OCI-LY7 (cell line): ENCODE measurements around the gene KRTAP10-3. TPM values are rescaled to one million over a fixed set of nuclear protein-coding genes. Genes with fewer than 3 reads are reported as not detected.

Experiments
- Bru-seq: library from RNA; stranded (reverse); fragments of 400-500 nt; gene quantifications from one replicate; lab custom pipeline; 2021; lab: Mats Ljungman, UMichigan
- BruChase-seq, 2 experiments: library from RNA; stranded (reverse); fragments of 400-500 nt; gene quantifications; one replicate each; lab custom pipeline; 2021; lab: Mats Ljungman, UMichigan
- BruUV-seq: library from RNA; stranded (reverse); fragments of 400-500 nt; replicated peaks from 2 replicates; lab custom pipeline; 2021; lab: Mats Ljungman, UMichigan
- CTCF ChIA-PET: fragments of 300-600 bp; sonication (Branson Sonifier 250); formaldehyde crosslinking; loops from one replicate; lab custom pipeline; 2022; ENCODE audit warnings: antibody characterized with exemption; ENCODE audit not compliant: unreplicated experiment; lab: Charles Lee
- POLR2A ChIA-PET: fragments of 300-600 bp; sonication (Branson Sonifier 250); formaldehyde crosslinking; loops from one replicate; lab custom pipeline; 2022; ENCODE audit warnings: antibody characterized with exemption; lab: Charles Lee
- DNase-seq: peaks from one replicate; pipeline ENCODE4 v3.0.0-alpha.2; 2015; ENCODE audit warnings: low spot score
- H2AFZ ChIP-seq: fragments of 200-600 bp; sonication (generic), shearing (Covaris generic); 2 replicates; pipeline ENCODE4 v1.6.1; 2014; ENCODE audit warnings: mild to moderate bottlenecking, antibody characterized with exemption, low read length, moderate library complexity
- H3K27ac ChIP-seq: fragments of 200-600 bp; sonication (generic); 2 replicates; pipeline ENCODE4 v1.5.1; 2014; ENCODE audit warnings: mixed run types, low read depth, mild to moderate bottlenecking, moderate library complexity, low read length, inconsistent platforms; ENCODE audit not compliant: poor library complexity, severe bottlenecking
- H3K36me3 ChIP-seq: fragments of 200-600 bp; sonication (generic); 2 replicates; pipeline ENCODE4 v1.6.1; 2014; ENCODE audit warnings: mild to moderate bottlenecking, antibody characterized with exemption, low read length, moderate library complexity, mixed read lengths; ENCODE audit not compliant: insufficient read depth
- H3K4me1 ChIP-seq: fragments of 200-600 bp; sonication (generic); 2 replicates; pipeline ENCODE4 v1.5.1; 2014; ENCODE audit warnings: mild to moderate bottlenecking, low read length; ENCODE audit not compliant: insufficient read depth, poor library complexity, severe bottlenecking
- H3K4me2 ChIP-seq: fragments of 200-600 bp; sonication (generic); 2 replicates; pipeline ENCODE4 v1.6.1; 2014; ENCODE audit warnings: mild to moderate bottlenecking, low read length
- H3K4me3 ChIP-seq: fragments of 200-600 bp; sonication (generic); 2 replicates; pipeline ENCODE4 v1.5.1; 2014; ENCODE audit warnings: mild to moderate bottlenecking, low read depth, low read length; ENCODE audit not compliant: poor library complexity, severe bottlenecking
- H3K79me2 ChIP-seq: fragments of 200-600 bp; sonication (generic); 2 replicates; pipeline ENCODE4 v1.6.1; 2016; ENCODE audit warnings: low read depth, mild to moderate bottlenecking, low read length, moderate library complexity, mixed read lengths; ENCODE audit not compliant: insufficient read depth
- H3K9me2 ChIP-seq: fragments of 200-600 bp; sonication (generic); 2 replicates; pipeline ENCODE4 v1.6.1; 2016; ENCODE audit warnings: mild to moderate bottlenecking, low read length, mixed read lengths; ENCODE audit not compliant: insufficient read depth
- H3K9me3 ChIP-seq: fragments of 200-600 bp; sonication (generic); 2 replicates; pipeline ENCODE4 v1.6.1; 2014; ENCODE audit warnings: mild to moderate bottlenecking, mixed run types, low read length, mixed read lengths
- H4K20me1 ChIP-seq: fragments of 200-600 bp; sonication (generic); 2 replicates; pipeline ENCODE4 v1.6.1; 2014; ENCODE audit warnings: mild to moderate bottlenecking, antibody characterized with exemption, low read length, moderate library complexity, mixed read lengths; ENCODE audit not compliant: insufficient read depth
- EZH2phosphoT487 ChIP-seq: fragments of 200-600 bp; sonication (generic); IDR thresholded peaks from 2 replicates; pipeline ENCODE4 v1.6.1; 2018; ENCODE audit warnings: low read depth, borderline replicate concordance, mild to moderate bottlenecking, mixed run types, antibody characterized with exemption, low read length, moderate library complexity, mixed read lengths
- intact Hi-C: fragments of 100-400 bp; cut with micrococcal nuclease; formaldehyde crosslinking; loops from one replicate; pipeline ENCODE4 v1.10.0; 2022; ENCODE audit not compliant: unreplicated experiment
- long read RNA-seq: library from polyadenylated mRNA; stranded (forward); transcript quantifications from one replicate; pipeline ENCODE4 v2.0.0, GENCODE V29; 2022
- total RNA-seq, 2 experiments: library from RNA; depleted of rRNA in 1 of 2; stranded (reverse); fragments of >200 nt in 1 of 2; shearing (Covaris generic) in 1 of 2; gene quantifications; 2 replicates each; pipeline ENCODE4 v1.2.3, GENCODE V29; 2014 to 2022
- TF ChIP-seq, protein P1 (sequence below): fragments of 200-600 bp; sonication (generic); conservative IDR thresholded peaks from 2 replicates; pipeline ENCODE4 v1.5.1; 2014; ENCODE audit warnings: mild to moderate bottlenecking, antibody characterized with exemption, low read length, moderate library complexity, mixed read lengths

KRTAP10-3 gene, protein sequence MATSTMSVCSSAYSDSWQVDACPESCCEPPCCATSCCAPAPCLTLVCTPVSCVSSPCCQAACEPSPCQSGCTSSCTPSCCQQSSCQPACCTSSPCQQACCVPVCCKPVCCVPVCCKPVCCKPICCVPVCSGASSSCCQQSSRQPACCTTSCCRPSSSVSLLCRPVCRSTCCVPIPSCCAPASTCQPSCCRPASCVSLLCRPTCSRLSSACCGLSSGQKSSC
- total RNA-seq (2014; rRNA removed; shearing (Covaris generic)) (not detected in 2 replicates), total RNA-seq (2022) (not detected in 2 replicates), Bru-seq, nascent RNA (not detected), BruChase-seq, experiment 1, labeled RNA remaining after a 6-hour chase (not detected), BruChase-seq, experiment 2, labeled RNA remaining after a 2-hour chase (not detected)
- long read RNA-seq, result 0 reads

DNA sequence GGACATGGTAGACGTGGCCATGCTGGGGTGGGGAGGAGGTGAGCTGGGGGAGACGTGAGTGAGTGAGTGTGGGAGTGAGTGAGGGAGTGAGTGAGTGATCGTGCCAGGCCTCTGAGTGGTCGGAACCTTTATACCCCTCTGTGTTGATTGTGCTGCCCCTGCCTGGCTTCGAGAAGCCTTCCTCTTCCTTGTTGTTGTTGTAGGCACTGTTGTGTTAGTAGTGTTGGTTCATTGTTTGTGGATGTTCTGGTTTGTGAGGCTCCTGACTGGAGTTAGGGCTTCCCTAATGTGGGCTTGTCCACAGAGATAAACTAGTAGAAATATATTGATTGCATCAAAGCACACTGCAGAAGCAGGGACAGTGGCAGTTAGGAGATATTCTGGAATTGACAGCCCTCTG, at the start of gene KRTAP10-3:
TSS of gene KRTAP10-3 (minus strand) at position 101 of the 400 bp plus-strand sequence. CDS start at position 21, 80 bp downstream.
- Histone ChIP-seq H3K4me1 (no peaks in the 10 kb centered on the region), H3K9me3 (no peaks in the 10 kb centered on the region), H3K4me3 (no peak within 1 kb of the TSS), H2AFZ (no peak within 1 kb of the TSS), H3K36me3 (no peaks in the 10 kb centered on the region), H3K9me2 (no peaks in the 10 kb centered on the region), H4K20me1 (no peaks in the 10 kb centered on the region), H3K27ac (no peak within 1 kb of the TSS), H3K4me2 (no peak within 1 kb of the TSS), H3K79me2 (no peaks in the 10 kb centered on the region)
- intact Hi-C loops, result no loop called here
- no peak for DNase-seq
- ChIA-PET POLR2A (no interaction called here), CTCF (no interaction called here)
- no TSS peak for BruUV-seq
- TF ChIP-seq EZH2phosphoT487, result no peak
- TF ChIP-seq, protein P1, sequence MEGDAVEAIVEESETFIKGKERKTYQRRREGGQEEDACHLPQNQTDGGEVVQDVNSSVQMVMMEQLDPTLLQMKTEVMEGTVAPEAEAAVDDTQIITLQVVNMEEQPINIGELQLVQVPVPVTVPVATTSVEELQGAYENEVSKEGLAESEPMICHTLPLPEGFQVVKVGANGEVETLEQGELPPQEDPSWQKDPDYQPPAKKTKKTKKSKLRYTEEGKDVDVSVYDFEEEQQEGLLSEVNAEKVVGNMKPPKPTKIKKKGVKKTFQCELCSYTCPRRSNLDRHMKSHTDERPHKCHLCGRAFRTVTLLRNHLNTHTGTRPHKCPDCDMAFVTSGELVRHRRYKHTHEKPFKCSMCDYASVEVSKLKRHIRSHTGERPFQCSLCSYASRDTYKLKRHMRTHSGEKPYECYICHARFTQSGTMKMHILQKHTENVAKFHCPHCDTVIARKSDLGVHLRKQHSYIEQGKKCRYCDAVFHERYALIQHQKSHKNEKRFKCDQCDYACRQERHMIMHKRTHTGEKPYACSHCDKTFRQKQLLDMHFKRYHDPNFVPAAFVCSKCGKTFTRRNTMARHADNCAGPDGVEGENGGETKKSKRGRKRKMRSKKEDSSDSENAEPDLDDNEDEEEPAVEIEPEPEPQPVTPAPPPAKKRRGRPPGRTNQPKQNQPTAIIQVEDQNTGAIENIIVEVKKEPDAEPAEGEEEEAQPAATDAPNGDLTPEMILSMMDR, result no peak

DNA sequence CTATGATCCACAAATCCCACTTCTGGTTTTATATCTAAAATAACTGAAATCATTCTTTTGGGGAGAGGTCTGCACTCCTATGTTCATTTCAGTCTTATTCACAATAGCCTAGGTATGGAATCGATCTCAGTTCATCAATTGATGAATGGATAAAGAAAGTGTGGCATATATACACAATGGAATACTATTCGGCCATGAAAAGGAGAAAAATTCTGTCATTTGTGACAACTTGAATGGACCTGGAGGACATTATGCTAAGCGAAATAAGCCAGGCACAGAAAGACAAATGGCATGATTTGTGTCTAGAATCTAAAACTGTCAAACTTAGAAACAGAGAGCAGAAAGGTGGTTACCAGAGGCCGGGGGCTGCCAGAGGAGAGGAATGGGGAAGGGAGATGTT, 47.9 kb upstream of the KRTAP10-3 start:
- H3K79me2 ChIP-seq, result no peaks in the 10 kb centered on the region
- POLR2A ChIA-PET, result no interaction called here
- no peak for TF ChIP-seq EZH2phosphoT487
- TF ChIP-seq, protein P1, result no peak
- H3K4me3 ChIP-seq, result no peak overlapping the region
- DNase-seq, result no peak
- H4K20me1 ChIP-seq, result no peaks in the 10 kb centered on the region
- H3K9me2 ChIP-seq, result no peaks in the 10 kb centered on the region
- no peaks in the 10 kb centered on the region for H3K4me1 ChIP-seq
- no peaks in the 10 kb centered on the region for H3K36me3 ChIP-seq
- no peak overlapping the region for H3K4me2 ChIP-seq
- CTCF ChIA-PET, result no interaction called here
- 0 out of 2 replicates have a peak, but pooled peaks cover 9% of the 10 kb centered on the region for H3K9me3 ChIP-seq
- H3K27ac ChIP-seq, result no peak overlapping the region
- H2AFZ ChIP-seq, result no peak overlapping the region
- BruUV-seq, result no TSS peak
- intact Hi-C loops, result no loop called here

DNA sequence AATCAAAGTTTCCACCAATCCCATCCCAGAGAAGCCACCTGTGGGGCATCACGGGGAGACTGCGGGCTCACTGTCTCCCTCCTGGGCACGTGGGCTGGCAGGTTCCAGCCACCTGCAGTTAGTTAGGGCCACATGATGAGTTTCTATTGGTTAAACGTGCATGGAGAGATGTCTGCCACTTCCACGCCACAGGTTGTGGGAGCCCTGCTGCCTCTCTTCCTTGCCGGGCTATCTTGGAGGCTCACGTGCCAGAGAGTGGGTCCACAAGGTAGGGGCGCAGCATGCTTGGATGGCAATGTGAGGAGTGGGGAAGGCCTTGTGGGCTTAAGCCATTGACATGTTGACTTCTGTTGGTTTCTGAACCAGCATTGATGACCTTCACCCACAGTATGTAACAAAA, 45.3 kb upstream of the KRTAP10-3 start:
- no peaks in the 10 kb centered on the region for H3K4me1 ChIP-seq
- no peak overlapping the region for H3K4me3 ChIP-seq
- H3K36me3 ChIP-seq, result no peaks in the 10 kb centered on the region
- no peak for DNase-seq
- H3K9me2 ChIP-seq, result no peaks in the 10 kb centered on the region
- no peaks in the 10 kb centered on the region for H4K20me1 ChIP-seq
- H2AFZ ChIP-seq, result no peak overlapping the region
- TF ChIP-seq, protein P1, result no peak
- no peak for TF ChIP-seq EZH2phosphoT487
- intact Hi-C loops, result no loop called here
- no TSS peak for BruUV-seq
- CTCF ChIA-PET, result no interaction called here
- H3K4me2 ChIP-seq, result no peak overlapping the region
- H3K27ac ChIP-seq, result no peak overlapping the region
- POLR2A ChIA-PET, result no interaction called here
- no peaks in the 10 kb centered on the region for H3K9me3 ChIP-seq
- no peaks in the 10 kb centered on the region for H3K79me2 ChIP-seq
